HEK293 (cell line): ENCODE results near the gene BUB3.

ENCODE experiments used
- CTCF ChIA-PET: fragments of 350-600 bp; formaldehyde crosslinking; extraction: SDS; loops from one replicate; lab custom pipeline; 2021; ENCODE audit warnings: antibody characterized with exemption; lab: Yijun Ruan, JAX
- POLR2A ChIA-PET: fragments of 300-600 bp; formaldehyde crosslinking; extraction: SDS; loops from one replicate; lab custom pipeline; 2020; ENCODE audit warnings: antibody characterized with exemption, inconsistent platforms; lab: Yijun Ruan, JAX
- H3K27ac ChIP-seq: fragments of 200-500 bp; sonication (Bioruptor generic); 2 replicates; pipeline ENCODE4 v1.5.1; 2014; ENCODE audit warnings: low read depth, low read length, control low read depth, inconsistent platforms; ENCODE audit errors: extremely low read depth
- H3K36me3 ChIP-seq, 2 experiments: fragments of 200-500 bp in 1 of 2; sonication (Bioruptor generic) in 1 of 2; 1 replicate in 1 of 2; 2 replicates in 1 of 2; pipeline ENCODE4 v1.5.1; 2014 to 2017; ENCODE audit warnings: inconsistent platforms in 2 of 2, low read length in 2 of 2; ENCODE audit not compliant: control insufficient read depth in 2 of 2, insufficient read depth in 1 of 2
- H3K4me1 ChIP-seq: fragments of 200-500 bp; sonication (Bioruptor generic); 2 replicates; pipeline ENCODE4 v1.5.1; 2014; ENCODE audit warnings: mild to moderate bottlenecking, low read length, inconsistent platforms; ENCODE audit not compliant: control insufficient read depth, insufficient read depth
- H3K4me3 ChIP-seq: 2 replicates; pipeline ENCODE4 v1.5.1; 2011; ENCODE audit warnings: low read depth, mild to moderate bottlenecking, control low read depth, low read length, moderate library complexity
- H3K9me3 ChIP-seq: fragments of 200-500 bp; sonication (Bioruptor generic); 2 replicates; pipeline ENCODE4 v1.5.1; 2014; ENCODE audit warnings: low read depth, low read length, inconsistent platforms; ENCODE audit not compliant: control insufficient read depth, insufficient read depth
- FEZF1 ChIP-seq: fragments of 450-650 bp; formaldehyde crosslinking; IDR thresholded peaks from 2 replicates; pipeline ENCODE4 v1.5.1; 2016; ENCODE audit warnings: missing biosample characterization, missing genetic modification characterization
- IKZF3 ChIP-seq: fragments of 450-650 bp; IDR thresholded peaks from 2 replicates; pipeline ENCODE4 v1.5.0; 2018; ENCODE audit warnings: missing biosample characterization, mild to moderate bottlenecking, missing genetic modification characterization, moderate library complexity
- OSR2 ChIP-seq: fragments of 450-650 bp; formaldehyde crosslinking; IDR thresholded peaks from 2 replicates; pipeline ENCODE4 v1.5.1; 2016; ENCODE audit warnings: missing biosample characterization, missing genetic modification characterization
- PRDM10 ChIP-seq: fragments of 450-650 bp; formaldehyde crosslinking; IDR thresholded peaks from 2 replicates; pipeline ENCODE4 v1.5.1; 2016; ENCODE audit warnings: missing biosample characterization, missing genetic modification characterization
- ZBTB44 ChIP-seq: fragments of 450-650 bp; IDR thresholded peaks from 2 replicates; pipeline ENCODE4 v1.5.1; 2018; ENCODE audit warnings: missing biosample characterization, mild to moderate bottlenecking, missing genetic modification characterization
- ZEB2 ChIP-seq: fragments of 450-650 bp; formaldehyde crosslinking; IDR thresholded peaks from 2 replicates; pipeline ENCODE4 v1.5.1; 2016; ENCODE audit warnings: missing biosample characterization, missing genetic modification characterization
- ZFHX2 ChIP-seq: fragments of 450-650 bp; formaldehyde crosslinking; conservative IDR thresholded peaks from 2 replicates; pipeline ENCODE4 v1.5.1; 2016; ENCODE audit warnings: missing biosample characterization, missing genetic modification characterization
- ZFP3 ChIP-seq: fragments of 450-650 bp; formaldehyde crosslinking; IDR thresholded peaks from 2 replicates; pipeline ENCODE4 v1.5.1; 2016; ENCODE audit warnings: low read depth, missing biosample characterization, missing genetic modification characterization
- ZIC2 ChIP-seq: fragments of 450-650 bp; formaldehyde crosslinking; IDR thresholded peaks from 2 replicates; pipeline ENCODE4 v1.5.1; 2016; ENCODE audit warnings: missing biosample characterization, missing genetic modification characterization
- ZNF132 ChIP-seq: fragments of 450-650 bp; formaldehyde crosslinking; IDR thresholded peaks from 2 replicates; pipeline ENCODE4 v1.5.1; 2017; ENCODE audit warnings: missing biosample characterization, missing genetic modification characterization, borderline replicate concordance
- ZNF155 ChIP-seq: fragments of 450-650 bp; formaldehyde crosslinking; IDR thresholded peaks from 2 replicates; pipeline ENCODE4 v1.5.1; 2016; ENCODE audit warnings: missing biosample characterization, missing genetic modification characterization
- ZNF341 ChIP-seq: fragments of 450-650 bp; formaldehyde crosslinking; IDR thresholded peaks from 2 replicates; pipeline ENCODE4; 2016; ENCODE audit warnings: low read depth, missing biosample characterization, missing genetic modification characterization
- ZNF530 ChIP-seq: fragments of 450-650 bp; formaldehyde crosslinking; IDR thresholded peaks from 2 replicates; pipeline ENCODE4 v1.5.1; 2016; ENCODE audit warnings: low read depth, missing biosample characterization, missing genetic modification characterization
- ZNF555 ChIP-seq: fragments of 450-650 bp; formaldehyde crosslinking; conservative IDR thresholded peaks from 2 replicates; pipeline ENCODE4 v1.5.1; 2017; ENCODE audit warnings: missing biosample characterization, mild to moderate bottlenecking, missing genetic modification characterization, inconsistent platforms
- ZNF561 ChIP-seq: fragments of 450-650 bp; IDR thresholded peaks from 2 replicates; pipeline ENCODE4 v1.5.1; 2018; ENCODE audit warnings: missing biosample characterization, missing genetic modification characterization, borderline replicate concordance
- ZNF610 ChIP-seq: fragments of 450-650 bp; formaldehyde crosslinking; IDR thresholded peaks from 2 replicates; pipeline ENCODE4 v1.5.1; 2016; ENCODE audit warnings: missing biosample characterization, missing genetic modification characterization, borderline replicate concordance
- ZNF624 ChIP-seq: fragments of 450-650 bp; formaldehyde crosslinking; IDR thresholded peaks from 2 replicates; pipeline ENCODE4 v1.5.1; 2017; ENCODE audit warnings: missing biosample characterization, missing genetic modification characterization
- ZSCAN23 ChIP-seq: fragments of 450-650 bp; formaldehyde crosslinking; IDR thresholded peaks from 2 replicates; pipeline ENCODE4 v1.5.1; 2016; ENCODE audit warnings: missing biosample characterization, missing genetic modification characterization
- TF ChIP-seq, protein P1 (sequence below): fragments of 450-650 bp; formaldehyde crosslinking; IDR thresholded peaks from 2 replicates; pipeline ENCODE4 v1.5.1; 2016; ENCODE audit warnings: missing biosample characterization, missing genetic modification characterization
- TF ChIP-seq, protein P2 (sequence below): fragments of 450-650 bp; formaldehyde crosslinking; IDR thresholded peaks from 2 replicates; pipeline ENCODE4 v1.5.1; 2017; ENCODE audit warnings: missing biosample characterization, mild to moderate bottlenecking, missing genetic modification characterization, moderate library complexity
- TF ChIP-seq, protein P3 (sequence below): fragments of 450-650 bp; formaldehyde crosslinking; IDR thresholded peaks from 2 replicates; pipeline ENCODE4; 2016; ENCODE audit warnings: missing biosample characterization, missing genetic modification characterization
- TF ChIP-seq, protein P4 (sequence below): fragments of 450-650 bp; formaldehyde crosslinking; IDR thresholded peaks from 2 replicates; pipeline ENCODE4 v1.5.1; 2016; ENCODE audit warnings: missing biosample characterization, missing genetic modification characterization
- TF ChIP-seq, protein P5 (sequence below): fragments of 450-650 bp; formaldehyde crosslinking; IDR thresholded peaks from 2 replicates; pipeline ENCODE4 v1.5.1; 2016; ENCODE audit warnings: missing biosample characterization, missing genetic modification characterization, borderline replicate concordance

The BUB3 gene

DNA sequence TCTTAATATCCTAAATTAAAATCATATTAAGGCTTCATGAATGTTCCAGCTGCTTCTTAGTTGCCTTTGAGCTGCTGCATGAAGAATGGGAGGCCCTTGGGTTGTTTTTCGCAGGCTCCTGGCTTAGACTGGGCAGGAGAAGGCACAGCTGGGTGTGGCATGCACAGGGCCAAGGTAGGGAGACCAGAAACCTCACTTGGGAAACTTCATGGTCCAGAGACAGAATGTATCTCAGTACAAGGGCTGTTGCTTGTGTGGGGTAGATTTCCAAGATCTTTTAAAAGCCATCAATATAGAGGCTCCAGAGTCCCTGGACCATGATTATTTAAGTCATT, 49.9 kb downstream of the BUB3 start:
- ChIA-PET POLR2A (no interaction called here), CTCF (interaction anchor here (0.7 kb wide), 1 partner anchor 20 kb away, joined by 5 read pairs; no protein-coding TSS in a partner anchor)
- Histone ChIP-seq H3K9me3 (no peaks in the 10 kb centered on the region), H3K4me1 (no peaks in the 10 kb centered on the region), H3K36me3 (no peaks in the 10 kb centered on the region), H3K4me3 (no peak overlapping the region), H3K27ac (no peak overlapping the region)
- TF ChIP-seq, protein P1, sequence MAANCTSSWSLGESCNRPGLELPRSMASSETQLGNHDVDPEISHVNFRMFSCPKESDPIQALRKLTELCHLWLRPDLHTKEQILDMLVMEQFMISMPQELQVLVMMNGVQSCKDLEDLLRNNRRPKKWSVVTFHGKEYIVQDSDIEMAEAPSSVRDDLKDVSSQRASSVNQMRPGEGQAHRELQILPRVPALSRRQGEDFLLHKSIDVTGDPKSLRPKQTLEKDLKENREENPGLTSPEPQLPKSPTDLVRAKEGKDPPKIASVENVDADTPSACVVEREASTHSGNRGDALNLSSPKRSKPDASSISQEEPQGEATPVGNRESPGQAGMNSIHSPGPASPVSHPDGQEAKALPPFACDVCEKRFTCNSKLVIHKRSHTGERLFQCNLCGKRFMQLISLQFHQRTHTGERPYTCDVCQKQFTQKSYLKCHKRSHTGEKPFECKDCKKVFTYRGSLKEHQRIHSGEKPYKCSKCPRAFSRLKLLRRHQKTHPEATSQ, result no peak
- TF ChIP-seq IKZF3 (tag by site-specific recombination) (no peak), ZNF555 (no peak), ZNF624 (tag by site-specific recombination) (no peak), ZFP3 (no peak), ZEB2 (no peak), ZNF530 (tag by site-specific recombination) (no peak), ZSCAN23 (tag by site-specific recombination) (no peak)
- TF ChIP-seq, protein P2, sequence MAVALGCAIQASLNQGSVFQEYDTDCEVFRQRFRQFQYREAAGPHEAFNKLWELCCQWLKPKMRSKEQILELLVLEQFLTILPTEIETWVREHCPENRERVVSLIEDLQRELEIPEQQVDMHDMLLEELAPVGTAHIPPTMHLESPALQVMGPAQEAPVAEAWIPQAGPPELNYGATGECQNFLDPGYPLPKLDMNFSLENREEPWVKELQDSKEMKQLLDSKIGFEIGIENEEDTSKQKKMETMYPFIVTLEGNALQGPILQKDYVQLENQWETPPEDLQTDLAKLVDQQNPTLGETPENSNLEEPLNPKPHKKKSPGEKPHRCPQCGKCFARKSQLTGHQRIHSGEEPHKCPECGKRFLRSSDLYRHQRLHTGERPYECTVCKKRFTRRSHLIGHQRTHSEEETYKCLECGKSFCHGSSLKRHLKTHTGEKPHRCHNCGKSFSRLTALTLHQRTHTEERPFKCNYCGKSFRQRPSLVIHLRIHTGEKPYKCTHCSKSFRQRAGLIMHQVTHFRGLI (tag by site-specific recombination), result no peak

GRCh38 chr10:123205041-123205440, 50.8 kb downstream of the BUB3 start:
- ChIA-PET CTCF (interaction anchor here (0.8 kb wide), 1 partner anchor 499 kb away, joined by 3 read pairs; no protein-coding TSS in a partner anchor), POLR2A (no interaction called here)
- Histone ChIP-seq H3K36me3 (no peaks in the 10 kb centered on the region), H3K9me3 (no peaks in the 10 kb centered on the region), H3K4me3 (no peak overlapping the region), H3K27ac (no peak overlapping the region), H3K4me1 (no peaks in the 10 kb centered on the region)
- TF ChIP-seq ZNF561 (tag by site-specific recombination), result no peak
- TF ChIP-seq, protein P3, sequence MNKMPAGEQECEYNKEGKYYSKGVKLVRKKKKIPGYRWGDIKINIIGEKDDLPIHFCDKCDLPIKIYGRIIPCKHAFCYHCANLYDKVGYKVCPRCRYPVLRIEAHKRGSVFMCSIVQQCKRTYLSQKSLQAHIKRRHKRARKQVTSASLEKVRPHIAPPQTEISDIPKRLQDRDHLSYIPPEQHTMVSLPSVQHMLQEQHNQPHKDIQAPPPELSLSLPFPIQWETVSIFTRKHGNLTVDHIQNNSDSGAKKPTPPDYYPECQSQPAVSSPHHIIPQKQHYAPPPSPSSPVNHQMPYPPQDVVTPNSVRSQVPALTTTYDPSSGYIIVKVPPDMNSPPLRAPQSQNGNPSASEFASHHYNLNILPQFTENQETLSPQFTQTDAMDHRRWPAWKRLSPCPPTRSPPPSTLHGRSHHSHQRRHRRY, result no peak
- no peak for TF ChIP-seq OSR2 (tag by site-specific recombination)
- no peak for TF ChIP-seq ZNF132 (tag by site-specific recombination)
- no peak for TF ChIP-seq ZIC2 (tag by site-specific recombination)
- no peak for TF ChIP-seq ZFHX2
- no peak for TF ChIP-seq ZNF341 (tag by site-specific recombination)
- TF ChIP-seq PRDM10 (tag by site-specific recombination), result no peak
- TF ChIP-seq, protein P4, sequence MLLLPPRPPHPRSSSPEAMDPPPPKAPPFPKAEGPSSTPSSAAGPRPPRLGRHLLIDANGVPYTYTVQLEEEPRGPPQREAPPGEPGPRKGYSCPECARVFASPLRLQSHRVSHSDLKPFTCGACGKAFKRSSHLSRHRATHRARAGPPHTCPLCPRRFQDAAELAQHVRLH (tag by site-specific recombination), result no peak
- TF ChIP-seq FEZF1 (tag by site-specific recombination), result no peak
- no peak for TF ChIP-seq ZNF610 (tag by site-specific recombination)
- TF ChIP-seq ZNF155 (tag by site-specific recombination), result no peak
- TF ChIP-seq, protein P5, sequence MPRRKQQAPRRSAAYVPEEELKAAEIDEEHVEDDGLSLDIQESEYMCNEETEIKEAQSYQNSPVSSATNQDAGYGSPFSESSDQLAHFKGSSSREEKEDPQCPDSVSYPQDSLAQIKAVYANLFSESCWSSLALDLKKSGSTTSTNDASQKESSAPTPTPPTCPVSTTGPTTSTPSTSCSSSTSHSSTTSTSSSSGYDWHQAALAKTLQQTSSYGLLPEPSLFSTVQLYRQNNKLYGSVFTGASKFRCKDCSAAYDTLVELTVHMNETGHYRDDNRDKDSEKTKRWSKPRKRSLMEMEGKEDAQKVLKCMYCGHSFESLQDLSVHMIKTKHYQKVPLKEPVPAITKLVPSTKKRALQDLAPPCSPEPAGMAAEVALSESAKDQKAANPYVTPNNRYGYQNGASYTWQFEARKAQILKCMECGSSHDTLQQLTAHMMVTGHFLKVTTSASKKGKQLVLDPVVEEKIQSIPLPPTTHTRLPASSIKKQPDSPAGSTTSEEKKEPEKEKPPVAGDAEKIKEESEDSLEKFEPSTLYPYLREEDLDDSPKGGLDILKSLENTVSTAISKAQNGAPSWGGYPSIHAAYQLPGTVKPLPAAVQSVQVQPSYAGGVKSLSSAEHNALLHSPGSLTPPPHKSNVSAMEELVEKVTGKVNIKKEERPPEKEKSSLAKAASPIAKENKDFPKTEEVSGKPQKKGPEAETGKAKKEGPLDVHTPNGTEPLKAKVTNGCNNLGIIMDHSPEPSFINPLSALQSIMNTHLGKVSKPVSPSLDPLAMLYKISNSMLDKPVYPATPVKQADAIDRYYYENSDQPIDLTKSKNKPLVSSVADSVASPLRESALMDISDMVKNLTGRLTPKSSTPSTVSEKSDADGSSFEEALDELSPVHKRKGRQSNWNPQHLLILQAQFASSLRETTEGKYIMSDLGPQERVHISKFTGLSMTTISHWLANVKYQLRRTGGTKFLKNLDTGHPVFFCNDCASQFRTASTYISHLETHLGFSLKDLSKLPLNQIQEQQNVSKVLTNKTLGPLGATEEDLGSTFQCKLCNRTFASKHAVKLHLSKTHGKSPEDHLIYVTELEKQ (tag by site-specific recombination), result no peak
- no peak for TF ChIP-seq ZBTB44 (tag by site-specific recombination)
